ENCODE results near the gene ACTMAP. TPM values are rescaled to one million over a fixed set of nuclear protein-coding genes. Genes with fewer than 3 reads are reported as not detected.
A peak's percentile ranks its signal among the peaks of the same experiment; 100 is the strongest.

ACTMAP gene
- total and polyA plus RNA-seq, 12 donors = 2.2 to 28.0 (median 12.2) TPM

GRCh38 chr19:40705362-40705651 is 45.0 kb downstream of the ACTMAP start:
- intact Hi-C loops (cut with DNase I) = no loop called here
- 78 to 95% (median 89%) methylated on average over 6 to 9 of the region's 9 CpGs for WGBS, 4 donors
- H3K27ac ChIP-seq = no peak overlapping the region

GRCh38 chr19:40704491-40705361 is 45.6 kb downstream of the ACTMAP start:
- Histone ChIP-seq H3K4me3 (no peak overlapping the region), H3K9me3 (replicated peaks in 1 of 3) (no peaks in the 10 kb centered on the region), H3K27ac (peak overlapping the region in 1 of 5 donors; percentile 22), H3K4me1 (replicated peaks in 1 of 2) (no peaks in the 10 kb centered on the region), H3K27me3 (no peaks in the 10 kb centered on the region), H3K36me3 (replicated peaks in 1 of 2) (peaks cover 0 to 80% of the 10 kb centered on the region in 2 donors)
- 90 to 93% (median 91%) methylated on average over 16 to 18 of the region's 18 CpGs for WGBS, 4 donors
- no peak for DNase-seq
- intact Hi-C loops (cut with DNase I) = no loop called here
- TF ChIP-seq CTCF (IDR thresholded peaks at IDR 0.05) = no peak
- TF ChIP-seq POLR2A (IDR thresholded peaks at IDR 0.05) = no peak

More at GRCh38 chr19:40705362-40705651, 45.0 kb downstream of the ACTMAP start:
- no peaks in the 10 kb centered on the region for H3K4me1 ChIP-seq (replicated peaks in 1 of 2)
- H3K9me3 ChIP-seq (replicated peaks in 1 of 3) = no peaks in the 10 kb centered on the region
- peaks cover 0 to 84% of the 10 kb centered on the region in 2 donors for H3K36me3 ChIP-seq (replicated peaks in 1 of 2)
- H3K4me3 ChIP-seq = no peak overlapping the region
- DNase-seq = no peak
- no peaks in the 10 kb centered on the region for H3K27me3 ChIP-seq
- TF ChIP-seq CTCF (IDR thresholded peaks at IDR 0.05) (no peak), POLR2A (IDR thresholded peaks at IDR 0.05) (no peak)

- intact Hi-C loops (cut with DNase I) = no loop called here
- H3K36me3 ChIP-seq (replicated peaks in 1 of 2) = peaks cover 0 to 69% of the 10 kb centered on the region in 2 donors
- no peaks in the 10 kb centered on the region for H3K27me3 ChIP-seq
- H3K9me3 ChIP-seq (replicated peaks in 1 of 3) = no peaks in the 10 kb centered on the region
- no peaks in the 10 kb centered on the region for H3K4me1 ChIP-seq (replicated peaks in 1 of 2)
- no peak overlapping the region for H3K27ac ChIP-seq
- TF ChIP-seq POLR2A (IDR thresholded peaks at IDR 0.05) (no peak), CTCF (IDR thresholded peaks at IDR 0.05) (no peak)
- 89 to 93% (median 90%) methylated on average over 22 to 24 of the region's 24 CpGs for WGBS, 4 donors
- H3K4me3 ChIP-seq = no peak overlapping the region
- no peak for DNase-seq
Observed at GRCh38 chr19:40703029-40703755, 47.1 kb downstream of the ACTMAP start.

- Histone ChIP-seq H3K27me3 (no peaks in the 10 kb centered on the region), H3K4me3 (no peak overlapping the region), H3K4me1 (replicated peaks in 1 of 2) (no peaks in the 10 kb centered on the region), H3K27ac (no peak overlapping the region), H3K9me3 (replicated peaks in 1 of 3) (no peaks in the 10 kb centered on the region), H3K36me3 (replicated peaks in 1 of 2) (peaks cover 0 to 62% of the 10 kb centered on the region in 2 donors)
- peak in 2 of 6 experiments; percentile 16 to 22 for TF ChIP-seq CTCF (IDR thresholded peaks at IDR 0.05)
- TF ChIP-seq POLR2A (IDR thresholded peaks at IDR 0.05) = no peak
- 79 to 88% (median 81%) methylated on average over 15 to 18 of the region's 18 CpGs for WGBS, 4 donors
- intact Hi-C loops (cut with DNase I) = no loop called here
- peak in 1 of 7 donors; percentile 79 for DNase-seq
Observed at GRCh38 chr19:40702337-40703012, 47.8 kb downstream of the ACTMAP start.

All from adrenal gland (tissue), 12 donors.